Stimulated activated CD8-positive, alpha-beta memory T cell treated with anti-CD3 and anti-CD28 coated beads, Interleukin-12 subunit alpha, Interleukin-12 subunit beta, amount 100 ng/mL, for 24 hours (primary cell): ENCODE measurements around the gene HSPA12B.
"Not testable (repeated sequence)": the region's sequence is repeated elsewhere in the genome, so short reads cannot be mapped to it uniquely, and the experiment has no call there.

Source experiments
- DNase-seq: peaks from one replicate; pipeline ENCODE4 v3.0.0-alpha.2; 2020; ENCODE audit errors: extremely low read depth

Gene HSPA12B

GRCh38 chr20:3786126-3786484 lies 53.6 kb downstream of the HSPA12B start:
- no peak for DNase-seq

- DNase-seq = peak; percentile 64
These were observed 54.3 kb downstream of the HSPA12B start, which contains the start of gene CENPB for GRCh38 chr20:3786665-3787323. Gene CENPB (minus strand): TSS chr20:3786740. CDS start chr20:3786483, 257 bp downstream.

GRCh38 chr20:3787324-3788014 lies 55.0 kb downstream of the HSPA12B start:
- no peak for DNase-seq

- DNase-seq = no peak
These were observed 56.2 kb downstream of the HSPA12B start for GRCh38 chr20:3788685-3789155.

- DNase-seq = not testable (repeated sequence)
These were observed 56.7 kb downstream of the HSPA12B start for GRCh38 chr20:3789201-3789600.

- not testable (repeated sequence) for DNase-seq
These were observed 61.7 kb downstream of the HSPA12B start for GRCh38 chr20:3794168-3794567.

GRCh38 chr20:3794701-3795420 lies 62.4 kb downstream of the HSPA12B start:
- no peak for DNase-seq

- DNase-seq = peak; percentile 79
These were observed 63.3 kb downstream of the HSPA12B start, which contains the start of gene CDC25B for GRCh38 chr20:3795511-3796468. Gene CDC25B (plus strand): TSS chr20:3796310. CDS start chr20:3796532, 222 bp downstream.

GRCh38 chr20:3796477-3797225 lies 64.2 kb downstream of the HSPA12B start:
- DNase-seq = no peak

- DNase-seq = no peak
These were observed 64.7 kb downstream of the HSPA12B start for GRCh38 chr20:3797226-3797545.

GRCh38 chr20:3797592-3798372 lies 65.3 kb downstream of the HSPA12B start:
- DNase-seq = no peak

- DNase-seq = no peak
These were observed 65.9 kb downstream of the HSPA12B start for GRCh38 chr20:3798373-3798768.

- DNase-seq = no peak
These were observed 66.4 kb downstream of the HSPA12B start for GRCh38 chr20:3798908-3799248.

- no peak for DNase-seq
These were observed 67.9 kb downstream of the HSPA12B start for GRCh38 chr20:3800256-3800877.

GRCh38 chr20:3800878-3801260 lies 68.4 kb downstream of the HSPA12B start:
- no peak for DNase-seq

- DNase-seq = no peak
These were observed 68.8 kb downstream of the HSPA12B start for GRCh38 chr20:3801299-3801698.

GRCh38 chr20:3801846-3802245 lies 69.4 kb downstream of the HSPA12B start:
- no peak for DNase-seq
